Measurements from ENCODE around the gene ITPR3.
A peak's percentile ranks its signal among the peaks of the same experiment; 100 is the strongest.

The ITPR3 gene

DNA sequence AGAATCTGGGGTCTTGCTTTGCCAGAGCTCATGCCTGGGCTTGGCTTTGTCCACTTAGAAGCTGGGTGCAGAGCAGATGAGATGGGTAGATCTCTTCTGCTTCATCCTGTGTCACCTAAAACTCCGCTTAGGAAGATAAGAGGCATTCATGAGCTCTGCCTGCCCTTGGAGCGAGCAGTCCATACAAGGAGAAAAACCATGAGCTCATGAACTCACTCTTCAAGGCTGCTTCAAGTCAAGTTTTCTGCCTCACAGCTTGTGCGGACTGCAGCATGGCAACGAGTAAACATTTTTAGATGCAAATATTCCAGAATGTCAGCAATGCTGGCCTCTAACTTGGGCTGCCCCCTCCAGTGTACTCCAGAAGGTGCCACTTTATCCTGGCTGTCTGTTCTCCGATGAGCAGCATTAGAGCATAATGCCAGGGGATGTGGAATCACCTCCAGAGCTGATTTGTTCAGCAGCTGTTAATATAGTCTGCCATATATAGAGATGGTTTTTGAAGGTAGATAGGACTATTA, 101.0 kb downstream of the ITPR3 start:
- no peak for DNase-seq

DNA sequence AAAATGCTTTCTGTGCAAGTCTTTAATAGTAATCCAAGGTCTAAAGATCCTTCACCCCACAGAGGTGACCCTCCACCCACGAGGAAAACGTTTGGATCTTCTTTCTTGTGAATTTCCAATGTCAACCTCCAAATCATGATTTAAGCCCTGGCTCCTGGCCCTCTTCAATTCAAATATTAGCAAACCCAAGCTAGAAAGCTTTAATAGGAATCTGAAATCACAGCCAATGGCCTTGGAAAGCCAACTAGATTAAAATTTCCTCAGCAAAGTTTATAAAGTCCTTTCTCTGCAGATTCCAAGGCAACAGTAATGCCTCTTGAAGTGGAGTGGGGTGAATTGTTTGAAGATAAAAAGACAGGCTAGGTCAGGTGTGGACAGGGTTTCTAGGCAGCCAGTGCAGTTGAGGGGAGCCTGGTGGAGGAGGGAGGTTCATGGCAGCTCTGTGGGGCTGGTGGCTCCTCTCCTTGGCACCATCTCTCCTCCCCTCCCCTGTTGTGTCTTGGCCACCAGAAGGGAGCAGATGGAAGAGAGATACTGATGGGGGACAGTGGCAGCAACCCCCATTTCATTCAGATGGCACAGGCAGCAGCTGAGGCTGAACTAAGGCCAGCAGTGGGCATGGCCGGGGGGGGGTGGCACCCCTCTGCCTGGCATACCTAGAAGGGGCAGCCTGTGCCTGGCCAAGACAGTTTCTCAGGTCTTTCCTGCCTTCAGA, 102.4 kb downstream of the ITPR3 start:
- no peak for DNase-seq

DNA sequence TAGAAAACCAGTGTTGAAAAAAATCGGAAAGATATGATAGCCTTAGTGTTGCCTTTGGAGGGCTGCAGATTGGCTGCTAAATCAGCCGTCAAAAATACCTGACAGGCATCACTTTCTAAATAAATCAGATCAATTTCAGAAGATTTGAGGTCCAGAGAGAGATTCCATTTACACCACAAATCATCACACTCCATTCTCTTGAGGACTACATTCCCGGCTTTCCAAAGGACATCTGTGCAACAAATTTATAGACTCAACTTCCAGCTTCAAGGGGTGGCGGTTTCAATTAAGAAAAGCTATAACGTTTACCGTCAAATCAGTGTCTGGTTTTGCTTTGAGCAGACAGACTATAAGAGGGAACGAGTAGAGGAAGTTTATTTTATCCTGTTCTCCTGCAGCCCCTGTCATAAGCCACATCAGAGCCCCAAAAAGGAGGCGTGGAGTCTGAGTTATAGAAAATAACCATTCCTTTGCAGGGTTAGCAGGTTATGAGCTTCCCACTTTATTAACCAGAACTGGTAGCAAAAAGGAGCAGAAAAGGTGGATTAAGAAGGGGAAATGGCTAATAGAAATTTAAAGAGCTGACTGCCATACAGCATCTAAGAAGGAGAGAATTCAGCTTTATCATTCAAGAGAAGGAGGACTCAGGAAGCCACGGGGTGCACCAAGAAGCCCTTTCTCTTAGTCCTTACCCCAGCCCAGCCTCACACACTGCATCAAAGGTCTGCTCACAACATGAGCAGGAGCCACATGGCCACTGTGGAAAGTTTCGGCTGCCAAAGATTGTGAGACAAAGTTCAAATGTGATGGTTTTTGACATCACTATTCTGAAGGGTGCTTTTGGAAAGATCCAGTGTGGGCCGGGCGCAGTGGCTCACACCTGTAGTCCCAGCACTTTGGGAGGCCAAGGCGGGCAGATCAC, 103.2 kb downstream of the ITPR3 start:
- peak in 1 of 2 experiments; percentile 35 for DNase-seq

DNA sequence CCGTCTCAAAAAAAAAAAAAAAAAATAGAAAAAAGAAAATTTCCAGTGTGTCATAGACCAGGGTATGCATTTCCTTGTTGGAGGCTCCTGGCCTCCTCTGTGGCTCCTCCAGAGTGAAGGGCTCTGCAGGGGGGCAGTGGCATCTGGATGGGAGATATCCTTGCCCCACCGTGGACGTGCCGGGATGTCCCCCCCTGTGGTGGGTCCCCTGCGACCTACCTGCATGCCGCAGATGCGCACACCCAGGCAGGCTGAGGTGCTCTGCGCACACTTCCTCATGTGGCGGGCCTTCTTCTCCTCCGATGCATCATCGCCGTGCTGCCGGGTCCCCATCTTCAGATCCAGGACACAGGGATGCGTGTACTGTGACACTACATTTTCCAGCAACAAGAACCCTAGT, 104.1 kb downstream of the ITPR3 start:
- no peak for DNase-seq

DNA sequence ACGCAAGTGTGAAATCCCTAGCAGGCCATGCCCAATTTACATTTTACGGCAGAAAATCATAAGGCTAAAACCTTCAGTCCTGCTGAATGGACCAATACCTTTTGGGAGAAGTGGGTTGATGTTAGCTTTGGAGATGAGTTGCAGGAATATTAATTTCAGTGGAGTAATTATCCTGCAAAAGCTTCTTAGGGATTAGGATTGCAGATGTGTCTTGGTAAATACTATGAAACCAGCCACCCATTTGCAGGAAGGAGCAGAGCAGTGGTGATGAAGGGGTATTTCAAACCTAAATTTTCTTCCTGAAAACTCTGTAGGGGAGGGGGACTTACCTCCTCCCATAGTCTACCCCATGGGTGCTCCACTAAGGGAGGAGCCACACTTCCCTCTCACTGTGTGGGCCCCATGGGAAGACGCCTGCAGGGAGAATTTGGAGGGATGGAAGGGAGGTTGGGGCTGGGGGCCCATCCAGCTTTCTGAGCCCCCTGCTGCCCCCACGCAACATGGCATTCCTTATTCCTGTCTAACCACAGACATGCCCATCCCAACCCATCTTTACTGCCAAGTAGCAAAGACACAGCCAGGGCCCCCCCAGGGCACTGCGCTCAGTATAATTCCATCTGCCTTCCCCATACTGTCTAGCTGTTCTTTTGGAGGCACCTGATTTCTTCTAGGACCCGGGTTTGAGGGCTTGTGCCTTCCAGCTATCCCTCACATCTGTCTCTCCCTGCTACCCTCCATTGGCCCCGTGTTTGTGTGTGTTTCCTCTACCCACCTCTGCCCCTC, 105.0 kb downstream of the ITPR3 start:
- DNase-seq, result peak in 1 of 2 experiments; percentile 24

DNA sequence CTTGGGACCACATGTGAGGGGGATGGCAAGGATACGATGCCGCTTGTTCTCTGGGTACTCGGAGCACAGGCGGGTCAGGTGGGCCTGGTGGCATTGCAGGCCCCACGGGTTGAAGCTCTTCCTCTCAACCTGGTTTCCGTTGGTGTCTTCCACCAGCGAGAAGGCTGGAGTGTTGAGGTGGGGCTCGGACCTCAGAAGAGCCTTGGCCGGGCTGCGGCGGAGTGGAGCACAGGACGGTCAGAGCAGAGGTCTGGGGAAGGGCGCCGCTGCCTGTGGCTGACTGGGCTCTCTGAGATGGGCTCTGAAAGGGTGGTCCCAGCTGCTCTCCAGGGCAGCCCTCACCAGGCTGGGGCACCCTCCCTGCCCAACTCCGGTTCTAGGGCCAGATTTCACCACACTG, 105.6 kb downstream of the ITPR3 start:
- no peak for DNase-seq

DNA sequence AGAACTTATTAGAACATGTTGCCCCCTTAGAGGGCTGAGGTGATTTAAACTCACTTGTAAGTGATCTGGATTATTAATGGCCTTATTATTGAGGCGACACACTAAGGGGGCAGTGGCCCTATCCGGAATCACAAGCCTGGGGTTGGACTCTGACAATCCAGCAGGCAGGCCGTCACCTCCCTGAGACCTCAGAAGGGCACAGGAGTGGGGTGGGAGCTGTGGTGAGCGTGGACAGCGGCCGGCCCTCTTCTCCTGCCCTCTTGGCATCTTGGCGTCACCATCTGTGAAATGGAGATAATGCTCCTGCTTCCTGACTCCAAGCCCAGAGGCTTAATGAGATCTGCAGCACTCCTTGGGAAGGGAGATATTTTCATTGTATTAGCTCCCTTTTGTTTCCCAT, 106.0 kb downstream of the ITPR3 start:
- no peak for DNase-seq

DNA sequence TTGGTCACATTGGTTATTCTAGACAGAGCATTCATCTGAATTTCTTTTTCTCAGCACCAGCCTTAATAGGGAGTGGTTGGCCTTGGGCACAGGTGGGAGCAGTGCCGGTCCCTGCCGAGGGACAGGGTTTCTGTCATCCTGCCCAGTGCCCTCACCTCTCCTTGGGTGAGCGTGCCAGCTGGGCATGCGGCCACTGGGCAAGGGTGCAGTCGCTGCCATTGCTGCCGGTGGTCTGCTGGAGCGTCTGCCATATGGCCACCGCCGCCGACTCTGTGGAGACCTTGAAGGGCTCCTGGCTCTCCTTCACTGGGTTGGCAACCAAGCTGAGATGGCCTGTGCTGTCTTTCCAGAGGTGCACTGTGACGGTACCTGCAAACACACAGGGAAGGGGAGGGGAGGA, 106.8 kb downstream of the ITPR3 start:
- DNase-seq, result no peak

DNA sequence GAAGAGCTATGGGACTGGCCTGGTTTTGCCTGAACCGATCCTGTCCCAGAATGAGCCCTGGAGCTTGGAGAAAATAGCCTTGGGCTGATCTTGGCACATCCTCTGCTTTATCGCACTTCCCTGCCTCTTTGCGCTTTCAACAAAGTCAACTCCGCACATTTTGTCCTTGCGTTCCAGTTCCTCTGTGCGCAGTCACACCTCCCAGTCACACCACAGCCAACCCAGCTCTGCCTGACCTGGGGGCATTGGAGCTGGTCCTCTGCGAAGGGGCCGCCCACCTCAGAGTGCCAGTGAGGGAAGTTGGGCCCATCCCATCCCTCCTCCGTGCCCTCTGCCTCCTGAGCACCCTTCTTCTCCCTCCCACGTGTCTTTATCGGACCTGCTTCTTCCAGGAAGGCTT, 107.3 kb downstream of the ITPR3 start:
- no peak for DNase-seq

DNA sequence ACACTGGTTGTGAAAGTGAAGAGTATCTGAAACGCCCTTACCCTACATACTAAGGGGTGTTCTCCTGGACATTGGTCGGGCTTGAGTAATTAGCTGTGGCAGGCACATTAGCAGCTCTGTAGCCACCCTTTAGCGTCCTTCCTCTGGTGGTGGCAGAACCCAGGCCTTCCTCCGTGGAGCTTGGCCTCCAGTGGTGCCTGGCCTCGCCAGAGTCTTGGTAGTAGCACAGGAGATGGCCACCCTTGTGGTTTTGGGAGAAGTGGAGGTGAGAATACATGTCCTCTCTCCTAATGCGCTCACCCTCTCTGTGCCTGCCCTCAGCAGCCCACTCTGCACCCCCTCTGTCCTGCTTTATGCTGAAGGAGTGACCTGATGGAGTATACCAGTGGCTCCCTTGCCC, 107.9 kb downstream of the ITPR3 start:
- DNase-seq, result no peak

DNA sequence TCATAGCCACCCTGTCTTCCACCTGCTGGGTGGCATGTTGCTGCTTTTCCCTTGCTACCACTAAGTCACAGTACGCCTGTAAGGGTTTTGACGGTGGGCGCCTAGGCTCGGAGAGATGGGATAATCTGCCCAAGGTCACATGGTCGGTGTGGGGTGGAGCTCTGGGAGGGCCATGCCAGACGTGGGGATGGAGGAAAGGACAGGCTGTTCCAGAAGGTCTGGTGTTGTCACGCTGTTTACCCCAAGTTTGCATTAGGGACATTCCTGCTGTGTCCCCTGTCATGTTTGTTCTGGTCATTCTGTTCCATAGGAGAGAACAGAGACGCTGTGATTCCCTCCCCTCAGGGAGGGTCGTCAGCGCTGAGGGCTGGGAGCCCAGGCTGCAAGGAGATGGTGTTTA, 109.5 kb downstream of the ITPR3 start:
- DNase-seq, result no peak

DNA sequence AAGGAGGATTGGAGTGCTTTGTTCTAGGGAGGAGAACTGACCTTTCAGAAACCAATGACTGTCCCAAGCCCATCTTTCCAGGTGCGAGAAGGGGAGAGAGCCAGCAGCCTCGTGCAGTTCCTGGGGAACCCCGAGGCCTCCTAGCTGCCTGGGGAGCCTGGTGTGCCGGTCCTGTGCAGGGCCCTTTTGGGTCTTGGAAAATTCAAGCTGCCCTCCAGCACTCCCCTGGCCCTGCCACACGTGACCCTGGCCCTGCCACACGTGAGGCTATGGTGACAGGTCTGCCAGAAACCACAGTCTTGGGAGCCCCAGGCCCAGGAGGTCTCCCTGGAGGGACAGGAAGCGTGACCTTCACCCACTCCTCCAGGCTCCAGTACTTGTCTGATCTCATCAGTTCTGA, 109.9 kb downstream of the ITPR3 start:
- DNase-seq, result no peak

DNA sequence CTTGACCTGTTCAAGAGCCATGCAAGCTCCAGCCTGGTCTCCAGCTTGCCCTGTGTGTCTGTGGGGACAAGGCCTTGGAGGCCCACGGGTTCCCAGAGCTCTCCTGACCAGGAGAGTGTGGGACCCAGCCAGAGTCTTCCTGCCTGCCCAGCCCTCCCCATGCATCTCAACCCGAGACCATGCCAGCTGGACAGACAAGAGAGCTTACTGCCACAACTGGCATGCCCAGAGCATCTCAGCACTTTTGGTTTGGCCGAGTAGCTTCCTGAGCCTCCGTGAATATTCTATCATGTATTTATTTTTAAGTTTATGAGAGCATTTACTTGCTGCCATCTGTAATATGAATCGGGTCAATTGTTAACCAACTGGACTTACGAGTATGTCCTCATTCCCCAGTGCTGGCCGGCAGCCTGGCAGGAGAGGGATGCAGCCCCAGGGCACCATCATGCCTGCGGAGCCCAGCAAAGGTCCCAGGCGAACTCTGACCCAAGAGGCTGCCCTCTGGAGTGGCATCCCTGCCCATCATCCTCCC, 110.7 kb downstream of the ITPR3 start:
- DNase-seq, result no peak

DNA sequence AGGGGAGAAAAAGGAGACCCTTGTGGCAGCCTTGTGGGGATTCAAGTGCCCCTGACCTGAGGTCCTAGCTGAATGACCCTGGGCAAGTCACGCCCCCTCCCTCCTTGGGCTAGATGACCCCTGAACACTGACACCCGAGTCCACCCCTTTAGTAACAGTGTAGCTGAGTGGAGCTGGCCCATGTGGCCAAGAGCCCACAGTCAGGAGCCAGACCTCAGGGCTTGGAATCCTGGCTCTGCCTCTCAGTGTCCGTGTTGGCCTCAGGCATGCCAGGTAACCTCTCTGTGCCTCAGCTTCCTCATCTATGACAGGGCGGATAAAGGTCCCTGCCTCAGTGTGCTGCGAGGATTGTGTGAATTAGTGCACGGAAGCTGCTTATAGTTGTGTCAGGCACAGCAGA, 111.3 kb downstream of the ITPR3 start:
- DNase-seq, result no peak

DNA sequence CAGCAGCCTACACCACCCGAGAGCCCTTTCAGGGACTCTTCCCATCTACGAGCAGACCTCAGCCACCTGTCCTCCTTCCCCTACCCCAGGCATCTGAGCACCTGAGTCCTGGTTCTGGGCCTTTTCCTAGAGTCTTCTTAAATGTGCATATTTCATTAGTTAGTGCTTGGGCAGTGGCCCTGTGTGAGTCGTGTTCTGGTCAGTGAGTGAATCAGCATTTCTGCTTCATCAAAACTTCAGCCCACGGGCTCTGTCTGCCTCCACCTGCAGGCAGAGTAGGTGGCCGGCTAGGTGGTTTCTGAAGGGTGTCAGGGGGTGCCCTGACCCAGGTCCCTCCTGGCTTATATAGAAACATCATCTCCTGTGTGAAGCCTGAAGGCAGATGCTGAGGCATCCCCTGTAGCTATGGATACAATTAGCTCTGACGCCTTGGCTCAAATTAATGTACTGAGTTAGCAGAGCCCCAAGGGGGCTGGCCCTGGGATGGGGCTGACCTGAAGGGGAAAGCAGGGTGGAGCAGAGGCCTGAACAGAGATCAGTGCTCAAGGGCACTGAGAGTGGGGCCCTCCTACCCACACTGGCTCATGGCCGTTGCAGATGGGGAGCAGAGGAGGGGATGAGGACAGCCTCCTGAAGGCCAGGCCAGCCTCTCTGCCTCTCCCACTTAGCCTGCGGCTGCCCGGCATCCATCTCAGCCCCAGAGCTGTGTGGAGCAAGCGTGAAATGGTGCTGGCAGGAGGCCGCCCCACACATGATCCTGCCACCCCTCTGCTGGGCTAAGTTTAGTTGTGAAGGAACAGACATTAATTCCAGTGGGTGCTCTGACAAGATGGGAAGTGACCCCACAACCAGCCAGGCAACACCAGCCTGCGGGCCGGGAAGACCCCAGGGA, 111.9 kb downstream of the ITPR3 start:
- no peak for DNase-seq

DNA sequence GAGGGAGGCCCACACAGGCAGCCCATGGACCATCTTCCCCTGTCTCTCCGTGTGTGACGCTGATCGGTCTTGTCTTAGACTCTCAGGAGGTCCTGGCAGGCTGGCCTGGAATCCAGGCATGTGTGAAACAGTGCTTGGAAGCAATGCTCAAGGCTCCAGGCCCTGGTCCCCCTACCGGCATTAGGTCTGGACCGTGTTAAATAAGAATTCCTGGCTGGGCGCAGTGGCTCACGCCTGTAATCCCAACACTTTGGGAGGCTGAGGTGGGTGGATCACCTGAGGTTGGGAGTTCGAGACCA, 112.5 kb downstream of the ITPR3 start:
- no peak for DNase-seq

DNA sequence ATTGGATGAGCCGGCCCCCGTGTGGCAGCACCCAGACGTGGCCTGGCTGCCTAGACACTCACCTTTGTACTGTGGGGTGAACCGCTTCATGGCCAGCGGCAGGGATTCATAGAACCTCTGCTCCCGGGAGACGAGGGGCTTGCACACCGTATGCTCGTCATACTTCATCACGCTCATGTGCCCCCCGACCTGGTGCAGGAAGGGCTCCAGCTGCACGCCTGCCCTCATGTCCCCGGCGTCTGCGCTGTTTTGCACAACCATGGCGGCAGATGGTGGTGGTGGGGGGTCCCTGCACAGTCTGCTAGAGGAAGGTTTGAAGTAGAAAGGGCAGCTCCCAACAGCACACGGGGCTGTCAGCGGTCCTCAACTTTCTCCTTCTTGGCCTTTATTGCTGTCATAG, 114.1 kb downstream of the ITPR3 start:
- DNase-seq, result peak in 1 of 2 experiments; percentile 77

DNA sequence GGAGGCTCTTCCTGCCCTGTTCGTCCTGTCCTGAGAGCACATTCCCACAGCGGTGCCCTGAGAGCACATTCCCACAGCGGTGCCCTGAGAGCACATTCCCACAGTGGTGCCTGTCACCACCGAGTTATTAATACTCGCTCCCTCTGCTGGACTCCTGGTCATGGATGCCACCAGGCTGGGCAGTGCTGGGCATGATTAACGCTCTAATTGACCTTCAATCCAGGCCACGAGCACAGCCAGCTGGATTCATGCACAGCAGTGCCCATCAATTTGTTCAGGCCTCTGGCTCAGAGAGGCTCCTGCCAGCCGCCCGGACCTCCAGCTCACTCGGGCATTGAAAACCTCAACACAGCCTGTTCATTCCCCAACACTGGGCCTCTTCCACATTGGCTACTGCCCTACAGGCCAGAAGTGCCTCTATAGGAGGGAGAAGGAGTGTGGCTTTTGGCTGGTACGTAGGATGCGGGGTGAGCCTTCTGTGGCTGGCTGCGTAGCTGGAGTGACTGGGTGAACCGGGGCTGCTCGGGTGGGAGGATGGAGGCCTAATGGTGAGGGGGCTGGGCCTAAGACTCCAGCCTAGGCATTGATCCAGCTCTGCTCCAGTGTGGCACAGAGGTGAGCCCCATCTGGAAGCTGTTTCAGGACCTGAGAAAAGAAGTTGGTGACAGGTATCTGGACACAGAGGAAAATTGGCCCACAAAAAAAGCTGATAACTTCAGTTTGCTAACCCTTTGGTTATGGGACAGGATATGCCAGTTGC, 116.3 kb downstream of the ITPR3 start:
- no peak for DNase-seq

DNA sequence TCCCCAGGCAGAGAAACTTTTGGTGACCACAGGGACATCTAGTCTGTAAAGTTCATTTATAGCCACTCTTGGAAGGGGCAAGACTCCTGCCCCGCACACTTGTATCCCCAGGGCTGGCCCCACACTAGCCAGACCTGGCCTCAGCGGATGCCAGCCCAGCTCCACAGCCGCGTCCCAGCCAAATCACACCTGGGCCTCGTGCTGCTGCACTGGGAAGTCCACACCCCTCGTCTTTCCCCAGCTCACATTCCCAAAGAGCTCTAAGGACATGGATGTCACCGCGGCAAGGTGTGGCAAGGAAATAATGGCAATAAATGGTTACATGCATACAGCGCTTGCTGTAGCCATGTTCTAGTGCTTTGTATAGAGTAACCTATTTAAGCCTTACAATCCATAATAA, 117.0 kb downstream of the ITPR3 start:
- DNase-seq, result no peak

DNA sequence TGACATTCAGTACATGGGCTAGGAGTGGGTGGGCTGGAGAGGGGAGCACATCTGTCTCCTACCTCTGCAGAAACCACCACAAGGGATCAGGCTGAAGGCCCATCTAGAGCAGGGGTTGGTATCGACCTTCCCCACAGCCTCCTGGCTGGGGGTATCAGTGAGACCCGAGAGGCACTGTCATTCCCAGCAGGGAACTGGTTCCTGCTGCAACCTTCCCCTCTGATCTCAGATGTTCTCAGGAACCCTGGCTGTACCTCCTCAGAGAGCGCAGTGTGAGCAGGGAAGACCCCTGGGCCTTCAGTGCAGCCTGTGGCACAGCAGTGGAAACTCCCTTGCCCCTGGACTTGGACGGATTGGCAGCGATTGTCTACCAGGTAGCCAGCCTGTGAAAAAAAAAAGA, 117.8 kb downstream of the ITPR3 start:
- no peak for DNase-seq

DNA sequence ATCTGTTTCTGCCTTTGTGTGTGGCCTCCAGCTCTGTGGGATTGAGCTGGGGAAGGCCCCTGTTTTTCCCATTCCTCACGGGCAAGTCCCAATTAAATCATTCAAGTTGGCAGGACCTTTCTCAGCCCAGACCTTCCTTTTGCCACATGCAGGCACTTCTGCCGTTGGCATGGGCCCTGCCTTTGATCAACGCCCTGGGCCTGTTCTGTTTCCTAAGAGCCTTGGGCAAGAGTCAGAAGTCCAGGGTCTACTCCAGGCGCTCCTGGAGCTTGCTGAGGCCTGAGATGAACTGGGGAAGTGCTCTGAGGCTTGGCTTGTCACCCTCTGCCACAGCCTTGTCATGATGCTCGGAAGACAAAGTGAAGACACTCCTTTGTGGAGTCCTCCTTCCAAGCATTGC, 118.4 kb downstream of the ITPR3 start:
- DNase-seq, result no peak
